ENCODE data around the gene ZNF764.
"Not testable (repeated sequence)": the region's sequence is repeated elsewhere in the genome, so short reads cannot be mapped to it uniquely, and the experiment has no call there.

The ZNF764 gene

DNA sequence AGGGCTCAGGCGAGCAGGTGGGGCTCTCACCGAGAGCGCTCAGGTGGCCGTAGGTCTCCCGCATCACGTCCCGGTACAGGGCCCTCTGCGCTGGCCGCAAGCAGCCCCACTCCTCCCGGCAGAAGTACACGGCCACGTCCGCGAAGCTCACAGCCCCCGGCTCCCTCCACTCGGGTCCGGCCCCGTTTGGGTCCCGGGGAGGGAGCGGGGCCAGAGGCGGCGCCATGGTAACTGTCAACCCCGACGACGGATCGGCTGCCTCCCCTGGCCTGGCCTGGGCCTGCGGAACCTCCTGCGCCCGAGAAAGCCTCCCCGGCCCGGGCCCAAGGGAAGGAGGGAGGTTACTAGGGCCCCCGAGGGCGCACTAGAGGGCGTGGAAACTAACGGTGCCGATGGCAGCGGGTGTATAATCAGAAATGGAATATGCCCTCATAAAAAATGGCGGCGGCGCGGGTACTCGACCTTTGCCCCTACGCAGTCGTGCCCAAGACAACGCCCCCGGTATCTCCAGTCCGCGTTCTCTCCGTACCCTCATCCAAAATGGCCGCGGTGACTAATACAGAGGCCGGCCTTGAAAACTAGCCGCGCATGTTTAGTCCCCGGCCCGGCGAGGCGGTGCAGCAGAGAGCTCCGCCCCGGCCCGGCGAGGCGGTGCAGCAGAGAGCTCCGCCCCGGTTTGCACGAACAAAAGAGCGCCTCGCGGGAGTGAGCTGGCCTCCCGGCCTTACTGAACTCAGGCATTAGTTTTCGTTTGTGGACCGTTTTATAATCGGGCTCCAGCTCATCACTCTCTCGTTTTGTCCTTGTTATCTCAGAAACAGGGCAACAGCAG lies at the start of gene ZNF764:
Gene ZNF764 (minus strand): TSS at position 418 of the 832 bp plus-strand sequence. CDS start 192 bp downstream, at position 226.
- peak; percentile 82 for DNase-seq

DNA sequence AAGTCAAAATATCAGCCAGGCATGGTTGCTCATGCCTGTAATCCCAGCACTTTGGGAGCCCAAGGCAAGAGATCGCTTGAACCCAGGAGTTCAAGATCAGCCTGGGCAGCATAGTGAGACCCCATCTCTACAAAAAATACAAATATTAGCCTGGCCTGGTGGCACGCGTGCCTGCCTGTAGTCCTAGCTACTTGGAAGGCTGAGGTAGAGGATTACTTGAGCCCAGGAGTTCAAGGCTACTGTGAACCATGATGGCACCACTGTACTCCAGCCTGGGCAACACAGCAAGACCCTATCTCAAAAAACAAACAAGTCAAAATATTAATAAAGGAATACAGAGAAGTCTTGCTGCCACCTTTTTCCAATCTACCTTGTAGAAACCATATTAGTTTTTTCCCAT lies 47.8 kb upstream of the ZNF764 start:
- DNase-seq: no peak

DNA sequence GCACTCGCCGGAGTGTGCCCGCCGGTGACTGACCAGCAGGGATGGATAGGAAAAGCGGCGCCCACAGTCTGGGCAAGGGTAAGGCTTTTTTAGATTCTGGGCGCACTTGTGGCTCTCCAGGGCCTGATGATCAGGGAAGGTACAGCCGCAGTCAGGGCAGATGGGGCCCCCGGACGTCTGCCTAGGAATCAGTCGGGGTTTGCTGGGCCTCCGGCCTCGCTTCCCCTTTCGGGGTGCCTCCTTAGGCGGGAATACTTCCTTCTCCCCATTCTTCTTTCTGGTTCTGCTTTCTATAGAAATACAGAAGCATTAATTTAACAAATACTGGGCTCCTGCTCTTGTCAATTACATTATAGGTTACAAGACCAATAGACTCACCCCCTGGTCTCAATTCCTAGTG lies 47.0 kb upstream of the ZNF764 start:
- DNase-seq: no peak

DNA sequence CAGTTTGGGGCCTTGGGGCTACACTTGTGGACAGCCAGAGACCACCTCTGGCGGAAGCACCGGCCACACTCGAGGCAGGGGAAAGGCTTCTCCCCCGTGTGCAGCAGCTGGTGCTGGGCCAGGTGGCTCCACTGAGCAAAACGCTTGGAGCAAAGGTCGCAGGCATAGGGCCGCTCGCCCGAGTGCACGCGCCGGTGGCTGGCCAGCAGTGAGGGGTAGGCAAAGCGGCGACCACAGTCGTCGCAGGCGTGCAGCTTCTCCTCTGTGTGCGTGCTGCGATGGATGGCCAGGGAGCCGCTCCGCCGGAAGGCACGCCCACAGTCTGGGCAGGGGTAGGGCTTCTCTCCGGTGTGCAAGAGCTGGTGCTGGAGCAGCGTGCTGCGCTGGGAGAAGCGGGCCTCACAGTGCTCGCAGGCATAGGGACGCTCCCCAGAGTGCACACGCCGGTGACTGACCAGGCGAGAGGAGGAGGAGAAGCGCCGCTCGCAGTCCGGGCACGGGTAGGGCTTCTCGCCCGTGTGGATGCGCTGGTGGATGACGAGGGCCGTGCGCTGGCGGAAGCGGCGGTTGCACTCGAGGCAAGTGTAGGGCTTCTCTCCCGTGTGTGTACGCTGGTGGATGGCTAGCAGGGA lies 46.3 kb upstream of the ZNF764 start:
- no peak for DNase-seq

DNA sequence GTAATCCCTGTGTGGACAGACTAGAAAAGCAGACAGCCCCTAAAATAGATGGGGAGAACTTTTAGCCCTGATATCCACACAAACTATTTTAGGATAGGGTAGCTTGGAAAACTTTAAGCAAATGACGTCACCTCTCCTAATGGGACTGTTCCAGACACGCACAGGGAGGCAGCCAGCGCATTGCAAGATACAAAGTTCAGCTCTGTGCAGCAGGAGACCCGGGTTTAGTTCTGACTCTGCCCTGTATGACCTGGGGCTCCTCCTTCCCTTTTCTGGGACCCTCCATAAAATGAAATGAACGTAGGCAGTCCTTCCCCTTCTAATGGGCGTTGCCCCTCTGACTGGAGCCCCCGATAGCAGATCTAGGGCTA lies 45.8 kb upstream of the ZNF764 start:
- no peak for DNase-seq

DNA sequence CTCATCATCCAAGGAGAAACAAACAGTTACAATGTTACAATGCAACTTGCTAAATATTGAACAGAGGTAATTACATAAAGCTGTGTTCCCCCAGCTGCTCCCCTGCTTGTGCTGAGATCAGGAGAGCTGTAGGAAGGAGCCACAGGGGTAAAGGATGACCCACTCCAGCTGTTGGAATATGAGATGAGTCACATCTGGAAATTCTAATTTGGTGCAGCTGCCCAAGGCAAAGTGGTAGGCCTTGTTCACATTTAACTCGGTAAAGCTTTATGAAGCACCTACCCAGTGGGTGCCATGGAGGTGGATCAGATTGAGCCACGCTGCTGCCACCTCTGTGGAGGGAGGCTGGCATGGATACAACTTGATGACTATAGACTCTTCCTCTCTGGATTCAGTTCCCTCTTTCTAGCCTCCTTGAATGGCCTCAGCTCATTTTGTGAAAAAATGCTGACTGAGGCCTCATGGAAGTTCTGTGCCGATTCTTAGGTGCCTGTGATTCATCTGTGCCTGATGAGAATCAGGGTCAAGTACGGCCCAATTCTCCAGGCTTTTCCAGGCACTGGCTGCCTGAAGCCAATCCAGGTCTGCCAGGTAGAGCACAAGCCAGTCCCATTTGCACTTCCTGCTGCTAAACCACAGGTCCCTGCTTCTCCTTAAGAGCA lies 44.6 kb upstream of the ZNF764 start:
- DNase-seq: no peak

DNA sequence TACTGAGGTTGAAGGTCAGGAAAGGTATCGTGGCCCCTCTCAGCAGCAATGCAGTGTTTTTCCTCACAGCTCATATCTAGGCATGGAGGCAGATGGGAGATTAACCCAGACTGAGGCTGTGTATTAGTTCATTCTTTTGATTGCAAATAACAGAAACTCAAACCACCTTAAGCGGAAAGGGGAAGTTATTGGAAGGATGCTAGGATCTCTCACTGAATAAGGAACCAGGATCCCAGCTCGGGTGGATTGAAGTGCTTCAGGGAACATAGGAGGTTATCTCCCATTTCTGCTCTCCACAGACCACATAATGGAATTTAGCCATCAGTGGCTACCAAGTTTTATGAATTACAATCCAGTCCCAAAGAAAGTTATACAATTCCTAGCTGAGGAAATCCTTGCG lies 43.8 kb upstream of the ZNF764 start:
- no peak for DNase-seq

DNA sequence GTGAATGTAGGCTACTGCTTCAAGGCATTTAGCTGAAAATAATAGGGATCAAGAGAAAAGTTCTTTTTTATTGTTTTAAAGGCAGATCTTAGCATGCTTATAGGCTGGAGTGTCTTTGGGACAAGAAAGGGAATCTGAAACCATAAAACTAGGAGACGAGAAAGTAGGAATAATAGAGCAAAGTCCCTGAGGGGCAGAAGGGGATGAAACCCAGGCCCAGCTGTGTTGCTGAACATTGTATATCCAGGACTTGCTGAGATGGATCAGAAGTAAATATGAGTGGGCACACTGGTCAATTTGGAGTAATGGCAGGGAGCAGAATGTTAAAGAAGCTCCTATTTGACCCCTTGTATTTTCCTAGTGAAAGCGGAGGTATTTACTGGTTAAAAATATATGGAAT lies 42.8 kb upstream of the ZNF764 start:
- no peak for DNase-seq

DNA sequence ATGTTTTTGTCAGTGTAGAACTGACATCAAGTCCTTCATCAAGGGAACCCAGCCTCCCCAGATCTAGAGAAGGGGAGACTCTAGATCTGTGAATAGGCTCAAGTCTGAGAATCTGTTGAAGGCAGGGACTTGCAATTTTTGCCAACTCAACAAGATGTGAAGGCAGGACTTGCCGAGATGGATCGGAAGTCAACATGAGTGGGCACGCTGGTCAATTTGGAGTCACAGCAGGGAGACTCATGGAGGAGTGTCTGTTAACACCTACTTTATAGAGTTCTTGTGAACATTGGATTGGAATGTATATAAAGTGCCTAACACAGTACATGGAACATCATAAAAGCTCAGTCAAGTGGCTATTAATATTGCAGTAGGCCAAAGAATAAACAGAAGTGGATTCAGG lies 42.0 kb upstream of the ZNF764 start:
- DNase-seq: no peak

DNA sequence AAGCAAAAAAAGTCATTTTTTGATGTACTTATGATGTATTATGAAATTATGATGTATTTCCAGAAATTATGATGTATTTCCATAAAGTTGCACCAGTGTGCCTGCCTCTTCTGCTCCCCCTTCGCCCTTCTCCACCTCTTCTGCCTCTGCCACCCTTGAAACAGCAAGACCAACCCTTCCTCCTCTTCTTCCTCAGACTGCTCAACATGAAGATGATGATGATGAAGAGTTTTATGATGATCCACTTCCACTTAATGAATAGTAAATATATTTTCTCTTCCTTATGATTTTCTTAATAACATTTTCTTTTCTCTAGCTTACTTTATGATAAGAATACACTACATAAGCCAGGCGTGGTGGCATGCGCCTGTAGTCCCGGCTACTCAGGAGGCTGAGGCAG lies 34.7 kb upstream of the ZNF764 start:
- no peak for DNase-seq

DNA sequence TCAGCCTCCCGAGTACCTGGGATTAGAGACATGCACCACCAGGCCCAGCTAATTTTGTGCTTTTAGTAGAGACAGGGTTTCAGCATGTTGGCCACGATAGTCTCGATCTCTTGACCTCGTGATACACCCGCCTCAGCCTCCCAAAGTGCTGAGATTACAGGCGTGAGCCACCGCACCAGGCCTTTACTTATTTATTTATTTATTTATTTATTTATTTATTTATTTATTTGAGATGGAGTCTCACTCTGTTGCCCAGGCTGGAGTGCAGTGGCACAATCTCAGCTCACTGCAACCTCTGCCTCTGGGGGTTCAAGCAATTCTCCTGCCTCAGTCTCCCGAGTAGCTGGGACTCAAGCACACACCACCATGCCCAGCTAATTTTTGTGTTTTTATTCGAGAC lies 32.7 kb upstream of the ZNF764 start:
- not testable (repeated sequence) for DNase-seq

DNA sequence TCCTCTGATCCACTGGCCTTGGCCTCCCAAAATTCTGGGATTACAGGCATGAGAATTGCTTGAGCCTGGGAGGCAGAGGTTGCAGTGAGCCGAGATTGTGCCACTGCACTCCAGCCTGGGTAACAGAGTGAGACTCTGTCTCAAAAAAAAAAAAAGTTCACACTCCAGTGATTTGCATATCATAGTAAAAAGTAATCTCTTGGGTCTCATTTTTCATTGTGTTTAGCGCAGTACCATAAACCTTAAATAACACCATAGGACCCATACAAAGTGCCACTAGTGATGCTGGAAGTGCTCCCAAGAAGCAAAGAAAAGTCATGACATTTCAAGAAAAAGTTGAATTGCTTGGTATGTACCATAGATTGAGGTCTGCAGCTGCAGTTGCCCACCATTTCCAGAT lies 31.4 kb upstream of the ZNF764 start:
- not testable (repeated sequence) for DNase-seq

DNA sequence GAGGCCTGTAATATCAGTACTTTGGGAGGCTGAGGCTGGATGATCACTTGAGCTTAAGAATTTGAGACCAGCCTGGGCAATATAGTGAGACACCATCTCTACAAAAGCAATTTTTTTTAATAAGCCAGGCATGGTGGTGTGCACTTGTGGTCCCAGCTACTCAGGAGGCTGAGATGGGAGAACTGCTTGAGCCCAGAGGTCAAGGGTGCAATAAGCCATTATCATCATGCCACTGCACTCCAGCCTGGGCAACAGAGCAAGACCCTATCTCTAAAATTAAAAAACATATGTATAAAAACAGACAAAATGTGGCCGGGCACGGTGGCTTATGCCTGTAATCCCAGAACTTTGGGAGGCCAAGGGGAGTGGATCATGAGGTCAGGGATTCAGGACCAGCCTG lies 30.5 kb upstream of the ZNF764 start:
- DNase-seq: no peak

DNA sequence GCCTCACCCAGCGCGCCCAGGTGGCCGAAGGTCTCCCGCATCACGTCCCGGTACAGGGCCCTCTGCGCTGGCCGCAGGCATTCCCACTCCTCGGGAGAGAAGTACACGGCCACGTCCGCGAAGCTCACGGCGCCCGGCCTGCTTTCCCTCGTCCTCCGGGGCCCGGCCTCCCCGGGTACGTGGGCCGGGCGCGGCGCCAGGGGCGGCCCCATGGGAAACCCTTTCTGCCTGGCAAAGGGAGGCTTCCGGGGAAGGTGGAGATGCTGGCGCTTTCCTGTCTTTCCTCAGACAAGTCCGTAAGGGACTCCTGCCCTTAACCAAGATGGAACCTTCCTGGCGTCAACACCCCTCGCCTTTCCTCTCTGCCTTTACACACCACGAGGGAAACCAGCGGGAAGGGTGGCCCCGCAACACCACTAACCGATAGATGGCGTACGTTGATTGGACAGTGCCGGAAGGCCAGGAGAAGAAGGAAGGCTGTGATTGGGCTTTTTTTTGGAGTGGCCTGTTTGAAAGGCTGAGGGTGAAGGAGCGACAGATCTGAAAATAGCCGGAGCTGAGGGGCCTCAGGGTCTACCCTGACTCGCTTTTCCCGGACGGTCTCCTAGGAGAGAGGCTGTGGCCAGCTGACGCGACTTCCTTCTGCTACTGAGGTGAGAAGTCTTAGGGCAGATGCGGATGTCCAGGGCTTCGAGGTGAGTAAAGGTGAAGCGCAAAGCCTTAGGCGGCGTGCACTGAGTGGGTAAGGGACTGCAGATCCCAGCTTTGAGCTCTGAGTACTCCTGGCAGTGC lies 27.4 kb upstream of the ZNF764 start, which contains the start of gene ZNF785:
Gene ZNF785 (minus strand): TSS at position 298 of the 792 bp plus-strand sequence. CDS start 86 bp downstream, at position 212.
- DNase-seq: peak; percentile 90

DNA sequence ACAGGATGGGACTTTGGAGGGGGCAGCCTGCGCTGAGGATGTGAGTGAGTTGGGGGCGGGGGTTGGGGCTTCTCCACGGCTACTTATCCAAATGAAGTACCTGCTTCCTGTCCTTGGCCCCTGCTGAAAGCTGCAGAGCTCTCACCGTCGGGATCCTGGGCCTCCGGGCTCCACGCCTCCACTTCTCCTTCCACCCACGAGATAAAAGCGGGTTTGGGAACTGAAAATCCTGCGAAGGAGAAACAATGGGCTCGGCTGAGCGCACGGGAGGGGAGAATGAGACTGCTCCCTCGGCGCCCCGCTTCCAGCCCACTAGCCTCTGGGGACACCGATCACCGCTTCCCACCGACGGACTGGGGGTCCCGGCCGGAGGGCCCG lies 26.8 kb upstream of the ZNF764 start:
- no peak for DNase-seq

DNA sequence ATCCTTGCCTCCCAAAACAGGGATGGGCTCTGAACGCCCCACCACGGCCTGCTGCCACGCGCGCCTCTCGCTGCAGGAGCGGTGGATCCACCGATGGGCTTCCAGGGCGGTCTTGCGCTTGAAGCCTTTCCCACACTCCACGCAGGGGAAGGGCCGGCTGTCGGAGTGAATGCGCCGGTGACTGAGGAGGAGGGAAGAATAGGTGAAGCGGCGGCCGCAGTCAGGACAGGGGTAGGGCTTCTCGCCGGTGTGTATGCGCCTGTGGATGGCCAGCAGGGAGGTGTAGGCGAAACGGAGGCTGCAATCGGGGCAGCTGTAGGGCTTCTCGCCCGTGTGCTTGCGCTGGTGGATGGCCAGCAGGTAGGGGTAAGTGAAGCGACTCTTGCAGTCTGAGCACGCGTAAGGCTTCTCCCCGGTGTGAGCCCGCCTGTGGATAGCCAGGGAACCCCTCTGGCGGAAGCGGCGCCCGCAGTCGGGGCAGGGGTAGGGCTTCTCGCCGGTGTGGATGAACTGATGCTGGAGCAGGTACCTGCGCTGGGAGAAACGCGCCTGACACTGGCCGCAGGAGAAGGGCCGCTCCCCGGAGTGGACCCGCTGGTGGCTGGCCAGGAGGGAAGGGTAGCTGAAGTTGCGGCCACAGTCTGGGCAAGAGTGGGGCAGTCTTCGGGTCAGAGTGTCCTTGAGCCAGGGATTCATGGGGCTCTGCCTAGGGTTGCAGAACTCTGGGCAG lies 24.6 kb upstream of the ZNF764 start:
- DNase-seq: no peak

DNA sequence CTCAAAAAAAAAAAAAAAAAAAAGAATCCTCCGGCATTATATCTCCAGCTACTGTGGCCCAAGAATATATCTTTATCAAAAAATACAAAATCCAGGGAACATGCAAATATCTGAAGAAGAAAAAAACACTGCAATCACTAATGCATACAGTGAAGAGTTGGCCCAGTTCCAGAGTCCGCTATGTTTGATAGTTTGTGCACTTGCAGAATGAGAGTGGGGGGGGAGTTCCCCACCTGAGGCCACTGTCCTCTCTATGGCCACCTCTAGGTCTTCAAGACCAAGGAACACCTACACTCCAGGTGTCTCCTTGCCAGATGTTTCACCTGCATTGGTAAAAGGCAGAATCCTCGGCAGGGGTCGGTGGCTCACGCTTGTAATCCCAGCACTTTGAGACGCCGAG lies 23.3 kb upstream of the ZNF764 start:
- no peak for DNase-seq

DNA sequence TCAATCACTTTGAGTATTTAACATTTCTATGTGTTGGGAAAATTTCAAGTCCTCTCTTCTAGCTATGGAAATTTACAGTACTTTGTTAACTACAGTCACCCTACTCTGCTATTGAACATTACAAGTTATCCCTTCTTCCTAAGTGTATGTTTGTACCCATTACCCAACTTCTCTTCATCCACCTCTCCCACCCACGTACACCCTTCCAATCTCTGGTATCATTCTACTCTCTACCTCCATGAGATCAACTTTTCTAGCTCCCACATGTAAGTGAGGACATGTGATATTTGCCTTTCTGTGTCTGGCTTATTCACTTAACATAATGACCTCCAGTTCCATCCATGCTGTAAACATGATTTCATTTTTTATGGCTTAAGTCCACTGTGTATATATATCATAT lies 16.5 kb upstream of the ZNF764 start:
- DNase-seq: no peak

DNA sequence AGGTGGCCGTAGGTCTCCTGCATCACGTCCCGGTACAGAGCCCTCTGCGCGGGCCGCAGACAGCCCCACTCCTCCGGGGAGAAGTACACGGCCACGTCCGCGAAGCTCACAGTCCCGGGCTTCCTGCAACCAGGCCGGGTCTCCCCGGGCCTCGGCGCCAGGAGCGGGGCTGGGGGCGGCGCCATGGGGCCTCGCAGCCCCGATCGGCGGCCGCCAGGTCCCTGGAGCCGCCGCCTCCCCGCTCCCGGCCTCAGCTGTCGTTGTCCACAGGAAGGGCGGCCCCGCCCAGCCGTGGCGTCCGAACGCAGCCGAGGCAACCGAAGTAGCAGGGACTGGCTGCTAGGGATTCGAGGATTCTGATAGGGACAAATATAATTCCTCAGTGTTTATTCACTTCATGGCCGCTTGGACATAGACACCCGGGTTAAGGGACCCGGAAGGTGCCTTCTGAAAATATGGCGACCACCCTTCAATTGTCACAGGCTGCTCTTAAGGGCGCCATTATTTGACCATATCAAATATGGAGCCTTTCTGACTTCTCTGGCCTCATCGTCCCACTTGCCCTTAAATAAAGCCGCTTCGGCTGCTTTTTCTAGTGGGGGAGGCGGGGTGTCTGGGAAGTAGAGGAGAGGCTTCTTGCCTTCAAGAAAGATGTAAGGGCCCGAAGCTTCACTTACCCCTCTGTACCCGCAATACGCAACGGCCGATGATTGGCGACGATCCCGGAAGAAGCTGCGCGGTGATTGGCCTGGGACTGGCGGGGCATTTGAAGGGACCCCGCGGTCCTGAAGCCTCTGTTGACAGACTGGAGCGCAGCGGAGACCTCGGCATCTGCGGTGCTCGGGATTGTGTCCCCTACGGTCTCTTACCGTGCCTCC lies 13.5 kb upstream of the ZNF764 start, which contains the start of gene ZNF688:
Gene ZNF688 (minus strand): TSS at position 270 of the 878 bp plus-strand sequence. CDS start 85 bp downstream, at position 185.
- peak; percentile 79 for DNase-seq

DNA sequence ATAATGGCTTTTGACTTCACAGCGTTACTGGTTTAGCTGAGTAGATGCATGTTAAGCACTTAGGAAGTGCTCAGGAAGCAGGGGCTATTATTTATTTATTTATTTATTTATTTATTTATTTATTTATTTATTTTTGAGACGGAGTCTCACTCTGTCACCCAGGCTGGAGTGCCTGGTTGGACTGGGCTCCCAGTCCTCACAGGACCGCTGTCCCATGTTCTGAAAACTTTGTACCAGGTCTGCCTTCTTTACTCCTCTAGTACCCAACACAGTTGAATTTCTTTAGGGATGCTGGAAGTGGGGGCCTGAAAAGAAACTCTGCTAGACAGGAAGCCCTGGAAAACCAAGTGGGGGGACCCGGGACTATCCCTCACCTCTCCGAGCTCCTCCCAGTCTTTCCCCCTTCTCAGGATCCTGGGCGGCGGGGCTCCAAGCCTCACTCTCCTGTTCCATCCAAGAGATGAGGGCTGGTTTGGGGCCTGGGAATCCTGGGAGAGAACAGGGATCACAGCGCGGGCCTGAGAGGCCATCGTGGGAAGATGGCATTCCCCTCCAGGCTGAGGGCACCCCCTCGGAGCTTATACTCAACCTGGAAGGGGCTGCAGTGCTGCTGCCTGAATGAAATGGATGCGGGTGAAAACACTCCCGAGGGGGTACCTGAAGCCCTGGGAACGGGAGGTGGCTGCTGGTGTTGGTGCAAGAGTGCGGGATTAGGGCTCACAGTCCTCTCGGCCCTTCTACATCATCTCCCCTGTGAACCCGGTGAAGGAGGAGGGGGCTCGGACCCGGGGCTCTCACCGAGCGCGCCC lies 12.7 kb upstream of the ZNF764 start:
- DNase-seq: no peak

Measured in NCI-H1048 (cell line).